Measurements from ENCODE around the gene ACTL7A.

DNA sequence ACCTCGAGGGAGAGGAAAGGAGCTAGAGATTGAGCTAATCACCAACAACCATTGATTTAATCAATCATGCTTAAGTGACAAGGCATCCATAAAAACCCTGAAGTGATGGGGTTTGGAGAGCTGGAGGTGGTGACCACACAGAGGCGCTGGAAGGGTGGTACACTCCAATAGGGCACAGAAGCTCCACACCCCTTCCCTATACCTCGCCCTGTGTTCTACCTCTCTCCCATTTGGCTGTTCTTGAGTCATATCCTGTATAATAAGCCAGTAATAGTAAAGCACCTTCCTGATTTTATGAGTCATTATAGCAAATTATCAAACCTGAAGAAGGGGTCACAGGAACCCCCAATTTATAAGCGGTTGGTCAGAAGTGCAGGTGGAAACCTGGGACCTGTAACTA is 24.5 kb upstream of the ACTL7A start:
- TF ChIP-seq CTCF (IDR thresholded peaks at IDR 0.05) (no peak), POLR2A (IDR thresholded peaks at IDR 0.05) (no peak)
